Fibroblast of lung (primary cell): ENCODE data around the gene GUCY2D.

Experiments used
- CTCF ChIP-seq, 2 donors: IDR thresholded peaks in 1 of 2; conservative IDR thresholded peaks in 1 of 2; 1 replicate in 1 of 2; 2 replicates in 1 of 2; pipeline ENCODE4 v1.5.1; 2011 to 2012; ENCODE audit warnings: low read length in 2 of 2, control low read depth in 1 of 2, inconsistent platforms in 1 of 2, low read depth in 1 of 2, mild to moderate bottlenecking in 1 of 2
- EZH2 ChIP-seq: IDR thresholded peaks from 2 replicates; pipeline ENCODE4 v1.5.1; 2012; ENCODE audit warnings: low read length, control low read depth, mild to moderate bottlenecking; ENCODE audit errors: missing control alignments

- TF ChIP-seq CTCF (conservative IDR thresholded peaks at IDR 0.05 in 1 of 2, IDR thresholded peaks at IDR 0.05 in 1 of 2; ENCODE audit: low read depth in 1 of 2, low read length in 2 of 2) (no peak), EZH2 (peak; percentile 99)
These were observed at the start of gene GUCY2D for GRCh38 chr17:8001976-8002720.
